HG03280 (cell line): ENCODE results near the gene IKBKE.

Experiments used
- ATAC-seq: cut with Tn5 transposase; IDR thresholded peaks from one replicate; pipeline ENCODE4 v1.9.1; 2021; ENCODE audit warnings: mild to moderate bottlenecking, moderate library complexity; ENCODE audit not compliant: unreplicated experiment

Gene IKBKE

DNA sequence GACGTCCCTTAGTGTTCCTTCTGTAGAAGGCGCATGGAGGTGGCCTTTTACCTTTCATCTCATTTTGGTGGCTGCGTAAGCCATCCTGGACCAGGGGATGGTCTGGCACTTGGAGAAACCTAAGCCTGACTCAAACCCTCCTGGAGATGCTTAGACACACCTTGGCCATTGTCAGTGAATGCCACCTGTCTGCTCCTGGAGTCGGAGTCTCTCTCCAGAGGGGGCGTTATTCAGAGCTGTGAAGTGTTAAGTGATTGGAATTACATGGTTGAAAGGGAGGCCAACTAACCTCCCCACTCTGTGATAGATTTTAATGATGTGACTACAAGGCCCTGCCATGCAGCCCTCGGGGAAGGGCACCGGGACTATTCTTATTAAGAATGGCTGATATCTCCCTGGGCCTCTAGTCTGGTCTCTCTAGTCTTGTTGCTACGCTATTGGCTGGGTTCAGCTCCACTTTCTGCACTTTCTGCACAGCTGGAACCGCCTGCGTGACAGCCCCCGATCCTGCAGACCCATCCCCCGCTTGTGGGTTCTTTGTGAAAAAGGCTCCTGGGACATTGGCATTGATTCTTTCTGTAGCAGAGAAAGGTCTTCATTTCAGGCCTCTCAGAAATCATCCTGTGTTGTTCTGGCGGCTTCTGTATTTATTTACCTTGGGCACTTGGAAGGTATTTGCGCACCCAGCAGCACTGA lies 41.2 kb downstream of the IKBKE start:
- no peak for ATAC-seq

DNA sequence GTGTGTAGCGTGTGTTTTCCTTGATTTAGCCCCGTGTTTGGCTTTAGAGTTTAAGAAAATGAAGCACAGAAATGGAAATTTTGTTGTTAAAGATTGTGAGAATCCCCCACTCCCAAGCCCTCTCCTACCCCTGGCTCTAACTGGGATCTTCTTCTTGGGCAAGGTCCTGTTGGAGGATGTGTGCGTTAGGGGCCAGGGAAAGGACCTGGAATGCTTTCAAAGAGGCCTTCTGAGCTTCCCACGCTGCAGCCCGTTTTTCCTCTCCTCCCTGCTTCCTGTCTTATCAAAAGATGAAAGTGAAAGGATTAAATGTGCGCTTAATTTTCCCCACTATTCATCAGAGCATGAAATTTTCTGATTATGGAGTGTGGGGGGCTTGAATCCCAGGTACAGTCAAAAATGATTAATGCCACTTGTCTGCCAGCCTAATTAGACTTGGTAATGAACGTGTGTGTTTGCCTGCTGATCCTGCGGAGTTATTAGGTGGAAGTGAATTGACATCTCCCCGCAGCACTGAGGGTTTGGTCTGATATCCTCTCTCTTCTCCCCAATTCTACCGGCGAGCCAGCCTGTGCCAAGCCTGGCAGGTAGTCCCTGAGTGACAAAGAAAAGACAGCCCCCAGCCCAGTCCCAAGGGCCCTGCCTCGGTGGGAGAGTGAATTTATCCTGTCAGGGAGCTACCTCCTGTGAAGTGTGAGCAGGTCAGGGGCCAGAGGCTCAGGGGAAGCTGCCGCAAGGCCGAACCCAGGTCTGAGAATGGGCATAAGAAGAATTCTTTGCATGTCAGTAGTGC lies 42.0 kb downstream of the IKBKE start:
- ATAC-seq = no peak

DNA sequence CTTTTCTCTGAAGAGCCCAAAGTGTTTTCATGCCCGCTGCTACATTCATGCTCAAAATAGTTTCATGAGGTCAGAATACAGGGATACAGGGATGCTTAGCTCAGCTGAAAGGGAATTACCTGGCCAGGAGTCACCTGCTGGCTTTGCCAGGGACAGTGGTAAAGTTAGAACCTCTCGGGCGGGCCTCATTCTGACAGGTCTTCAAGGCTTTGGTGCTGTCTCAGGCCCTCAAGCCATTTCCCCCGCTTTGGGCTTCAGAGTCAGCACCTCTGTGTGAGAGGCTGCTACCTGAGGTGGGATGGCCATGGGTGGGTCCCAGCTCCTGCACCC lies 42.5 kb downstream of the IKBKE start:
- ATAC-seq = no peak

DNA sequence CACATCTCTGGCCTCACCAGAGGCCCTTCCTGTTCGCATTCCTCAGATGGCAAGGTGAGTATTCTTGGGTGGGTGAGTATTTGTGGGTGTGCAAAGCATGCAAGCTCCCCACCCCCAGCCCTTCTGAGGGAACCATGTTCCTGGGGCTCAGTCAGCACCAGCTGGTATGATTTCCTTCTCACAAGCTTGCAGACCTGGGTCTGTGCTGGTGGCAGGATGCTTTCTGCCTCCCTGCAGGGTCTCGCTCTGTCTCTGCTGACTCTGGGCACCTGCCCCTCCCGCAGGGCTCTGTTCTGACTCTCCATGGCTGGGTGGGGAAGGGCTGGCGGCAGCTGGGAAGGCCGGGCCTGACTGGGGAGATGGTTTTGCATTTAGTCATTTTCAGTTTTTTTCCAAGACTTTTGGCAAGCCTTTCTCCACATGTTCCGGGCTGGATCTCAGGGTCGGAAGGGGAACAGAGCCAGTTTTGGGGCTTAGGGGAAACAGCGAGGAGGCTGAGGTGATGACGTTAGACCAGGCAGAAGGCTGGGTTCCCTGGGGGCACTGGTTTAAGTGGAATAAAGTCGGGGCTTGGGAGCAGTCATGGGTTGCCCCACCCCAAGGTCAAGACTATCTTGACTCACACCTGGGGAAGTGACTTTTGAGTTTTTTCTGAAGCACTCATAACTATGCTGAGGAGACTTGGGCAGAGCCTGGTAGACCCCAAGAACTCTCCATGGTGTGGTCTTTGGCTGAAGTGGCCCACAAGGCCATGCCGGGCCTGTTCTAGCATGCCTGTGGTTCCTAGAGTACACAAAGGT lies 43.2 kb downstream of the IKBKE start:
- no peak for ATAC-seq

DNA sequence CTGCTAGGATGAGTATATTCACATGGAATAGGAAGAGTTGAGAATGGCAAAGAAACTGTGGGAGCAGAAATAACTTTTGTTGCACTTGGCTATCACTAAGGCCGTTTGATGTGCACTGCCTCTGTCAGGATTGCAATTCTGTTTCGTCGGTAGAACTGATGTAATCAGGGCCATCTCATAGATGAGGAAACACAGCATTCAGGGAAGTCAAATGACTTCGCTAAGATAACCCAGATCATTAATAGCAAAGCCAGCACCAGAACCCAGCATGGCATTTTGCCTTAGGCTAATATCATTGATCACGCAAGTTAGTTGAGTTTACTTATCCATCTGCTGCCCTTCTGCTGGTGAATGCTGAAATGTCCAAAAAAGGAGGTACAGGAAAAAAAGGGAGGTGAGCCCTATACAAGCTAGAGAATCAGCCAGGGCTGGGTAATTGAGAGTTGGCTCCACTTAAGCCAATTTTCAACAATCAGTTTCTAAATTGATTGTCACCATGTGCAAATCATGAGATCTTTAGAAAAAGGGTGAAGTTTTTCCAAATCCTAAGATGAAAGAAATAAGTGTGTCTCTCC lies 44.6 kb downstream of the IKBKE start:
- ATAC-seq = no peak

DNA sequence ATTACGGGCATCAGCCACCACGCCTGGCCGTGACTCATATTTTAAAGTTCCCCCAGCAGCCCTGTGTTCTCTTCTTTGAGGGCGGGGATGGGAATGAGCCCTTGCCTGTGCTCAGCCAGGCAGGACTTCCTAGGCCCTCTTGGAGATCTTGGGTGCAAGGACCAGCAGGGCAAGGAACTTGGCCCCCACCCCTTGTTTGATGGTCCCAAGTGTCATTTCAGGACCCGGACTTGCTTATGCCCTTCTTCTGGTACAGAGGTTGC lies 46.4 kb downstream of the IKBKE start:
- ATAC-seq = no peak

DNA sequence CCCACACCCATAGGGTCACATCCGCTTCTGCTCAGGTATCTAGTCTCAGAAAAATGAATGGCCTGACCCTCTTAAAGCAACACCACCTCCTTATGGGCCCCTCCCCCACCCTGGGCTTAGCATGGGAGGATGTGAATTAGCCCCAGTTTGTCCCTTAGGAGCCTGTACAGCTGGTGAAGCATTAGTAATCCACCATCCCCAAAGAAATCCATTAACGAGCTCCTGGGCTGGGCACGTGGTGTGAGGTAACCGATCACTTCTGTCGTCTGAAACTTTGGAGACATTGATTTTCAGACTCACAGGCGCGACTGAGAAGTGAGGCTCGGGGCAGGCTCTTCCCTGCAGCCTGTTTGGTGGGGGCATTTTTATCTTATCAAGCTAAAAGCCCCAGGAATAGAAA lies 47.5 kb downstream of the IKBKE start:
- no peak for ATAC-seq

DNA sequence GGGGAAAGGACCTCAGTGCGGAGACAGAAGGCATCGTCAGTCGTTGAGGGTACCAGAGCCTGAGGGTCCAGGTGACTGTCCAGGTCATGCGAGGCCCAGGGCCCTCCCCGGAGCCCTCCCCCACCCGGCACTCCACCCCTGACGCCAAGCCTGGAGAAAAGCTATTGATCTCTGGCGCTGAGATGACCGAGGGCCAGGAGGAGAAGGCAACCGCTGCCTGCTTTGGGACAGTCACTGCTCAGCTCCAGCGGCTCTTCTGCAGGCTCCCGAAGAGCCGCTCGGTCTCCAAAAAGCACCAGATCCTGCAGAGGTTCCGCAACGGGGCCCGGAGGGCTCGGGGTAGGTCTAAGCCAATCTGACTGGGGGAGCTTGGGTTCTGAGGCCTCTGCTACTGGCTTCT lies 47.9 kb downstream of the IKBKE start:
- no peak for ATAC-seq

DNA sequence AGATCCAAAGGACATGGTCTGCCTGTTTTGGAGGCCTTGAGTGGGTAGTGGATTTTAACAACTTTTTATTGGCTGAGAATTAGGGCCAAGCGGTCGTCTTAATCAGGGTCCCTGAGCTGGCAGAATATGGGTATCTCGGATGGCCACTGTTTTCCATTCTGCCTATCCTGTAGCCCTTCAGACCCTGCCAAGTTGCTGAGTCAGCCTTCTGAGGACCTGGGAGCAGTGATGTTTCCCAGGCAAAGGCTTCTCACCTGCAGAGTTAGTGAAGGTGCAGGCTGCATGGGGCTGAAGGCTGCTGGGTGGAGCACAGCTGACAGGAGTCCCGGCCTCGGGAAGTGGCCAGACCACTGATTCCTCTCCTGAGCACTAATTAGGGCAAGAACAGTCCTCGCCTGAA lies 48.5 kb downstream of the IKBKE start:
- ATAC-seq = no peak

DNA sequence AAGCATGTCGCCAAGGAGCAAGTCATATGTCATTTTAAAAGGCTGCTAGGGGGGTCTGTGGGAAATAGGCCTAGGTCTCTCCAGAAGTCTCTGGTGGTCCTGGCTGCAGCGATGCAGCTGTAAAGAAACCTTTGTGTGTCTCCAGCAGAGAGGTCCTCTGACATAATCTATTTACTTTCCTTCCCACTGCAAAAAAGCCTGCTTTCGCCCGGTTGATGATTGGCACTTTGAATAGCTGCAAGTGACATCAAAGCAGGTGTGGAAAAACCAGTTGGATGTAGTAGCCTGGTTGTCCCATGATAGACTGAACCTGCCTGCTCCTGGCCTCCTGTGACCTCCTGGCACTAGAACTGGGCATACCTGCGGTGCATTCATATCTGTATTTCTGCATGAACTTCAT lies 50.9 kb downstream of the IKBKE start:
- ATAC-seq = no peak

DNA sequence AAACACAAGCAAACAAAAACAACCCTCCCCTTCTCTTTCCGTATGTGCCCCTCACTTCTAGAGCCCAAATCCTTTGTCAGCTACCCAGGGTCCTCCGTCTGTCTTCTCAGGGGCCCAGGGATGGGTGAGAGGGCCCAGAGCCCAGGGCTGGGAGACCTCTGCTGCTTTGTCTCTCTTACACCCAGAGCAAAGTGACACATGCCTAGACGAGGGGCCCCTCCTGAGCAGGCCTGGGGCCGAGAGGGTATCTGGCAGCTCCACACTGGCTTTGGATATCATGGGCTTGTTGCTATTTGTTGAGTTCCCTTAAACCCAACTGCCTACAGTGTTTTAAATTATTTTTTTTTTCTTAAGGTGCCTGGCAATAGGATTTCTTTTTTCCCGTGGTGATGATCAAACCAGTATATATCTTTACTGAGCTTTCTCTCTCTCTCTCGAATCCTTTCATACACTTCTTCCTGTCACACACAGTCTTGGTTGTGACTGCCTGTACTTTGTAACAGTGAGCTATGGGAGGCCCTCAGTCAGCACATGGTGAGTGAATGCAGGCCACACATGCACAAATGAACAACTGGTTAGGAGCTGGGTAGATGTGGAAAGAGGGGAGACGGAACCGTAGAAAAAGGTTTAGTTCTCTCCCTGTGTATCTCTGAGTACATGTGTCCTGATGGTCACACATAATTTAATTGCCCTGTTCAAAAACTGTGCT lies 51.6 kb downstream of the IKBKE start:
- ATAC-seq = no peak

DNA sequence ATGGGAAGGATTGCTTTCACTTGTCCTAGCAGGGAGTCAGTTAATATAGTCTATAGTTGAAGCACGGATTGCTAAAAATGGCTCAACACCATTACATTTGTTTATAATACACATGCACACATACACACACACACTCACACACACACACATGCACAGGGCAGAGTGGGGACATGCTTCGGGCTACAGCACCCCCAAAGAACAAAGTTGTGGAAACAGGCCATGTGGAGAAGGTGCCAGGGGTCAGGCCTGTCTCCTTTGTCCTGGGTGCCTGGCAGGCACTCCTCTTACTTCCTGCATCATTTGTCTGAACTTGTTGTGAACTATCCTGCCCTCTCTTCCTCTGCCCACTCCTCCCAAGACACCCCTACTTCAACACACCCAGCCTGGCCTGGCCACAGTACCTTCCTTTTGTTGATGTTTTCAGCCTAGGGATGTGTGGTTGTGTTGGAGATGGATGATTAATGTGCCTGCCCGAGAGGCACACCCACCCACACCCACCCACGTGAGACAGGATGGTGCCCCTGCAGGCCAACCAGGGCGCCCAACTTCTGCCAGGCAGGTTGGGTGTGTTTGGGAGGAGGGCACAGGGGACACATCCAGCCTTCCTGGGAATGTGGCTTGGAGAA lies 54.6 kb downstream of the IKBKE start:
- no peak for ATAC-seq

DNA sequence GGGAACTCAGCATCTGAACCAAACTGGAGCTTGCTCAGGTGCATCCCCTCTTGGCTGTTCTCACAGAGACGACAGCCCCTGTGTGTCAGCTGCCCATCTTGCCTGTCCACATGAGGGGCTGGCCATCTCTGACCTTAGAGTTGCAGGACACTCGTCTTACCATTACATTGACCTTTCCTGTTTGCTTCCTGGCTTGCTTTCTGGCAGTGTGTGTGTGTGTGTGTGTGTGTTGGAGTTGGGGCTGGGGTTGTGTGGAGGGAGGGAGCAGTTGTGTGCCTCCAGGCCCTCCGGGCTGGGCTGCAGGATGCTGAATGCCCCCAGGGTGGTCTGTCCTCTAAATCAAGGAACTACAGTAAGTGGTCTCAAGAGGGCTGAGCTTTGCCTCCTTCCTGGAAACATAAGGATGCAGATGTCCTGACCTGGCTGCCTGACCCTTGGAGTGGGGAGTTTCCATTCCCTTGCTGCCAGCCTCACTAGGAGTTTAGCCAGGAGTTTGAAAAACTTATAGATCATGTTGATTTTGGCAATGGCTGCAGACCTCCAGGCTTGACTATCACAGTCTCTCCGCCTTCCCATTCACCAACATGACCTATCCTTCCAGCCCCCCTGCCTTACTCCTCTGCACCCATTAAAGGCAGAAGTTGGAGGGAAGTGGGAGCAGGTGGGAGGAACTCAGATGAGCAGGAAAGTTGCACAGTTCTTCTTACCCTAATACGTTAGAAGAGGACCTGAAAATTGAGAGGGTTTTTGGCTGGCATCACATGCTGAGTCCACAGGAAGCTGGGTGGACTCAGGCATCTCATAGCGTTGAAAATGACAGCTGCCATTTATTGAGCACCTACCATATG lies 56.0 kb downstream of the IKBKE start:
- ATAC-seq = no peak

DNA sequence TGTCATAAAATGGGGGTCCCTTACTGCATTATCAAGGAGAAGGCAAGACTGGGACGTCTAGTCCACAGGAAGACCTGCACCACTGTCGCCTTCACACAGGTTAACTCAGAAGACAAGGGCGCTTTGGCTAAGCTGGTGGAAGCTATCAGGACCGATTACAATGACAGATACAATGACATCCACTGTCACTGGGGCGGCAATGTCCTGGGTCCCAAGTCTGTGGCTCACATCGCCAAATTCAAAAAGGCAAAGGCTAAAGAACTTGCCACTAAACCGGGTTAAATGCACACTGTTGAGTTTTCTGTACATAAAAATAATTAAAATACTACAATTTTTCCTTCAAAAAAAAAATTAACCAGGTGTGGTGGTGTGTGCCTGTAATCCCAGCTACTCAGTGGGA lies 59.1 kb downstream of the IKBKE start:
- ATAC-seq = no peak

DNA sequence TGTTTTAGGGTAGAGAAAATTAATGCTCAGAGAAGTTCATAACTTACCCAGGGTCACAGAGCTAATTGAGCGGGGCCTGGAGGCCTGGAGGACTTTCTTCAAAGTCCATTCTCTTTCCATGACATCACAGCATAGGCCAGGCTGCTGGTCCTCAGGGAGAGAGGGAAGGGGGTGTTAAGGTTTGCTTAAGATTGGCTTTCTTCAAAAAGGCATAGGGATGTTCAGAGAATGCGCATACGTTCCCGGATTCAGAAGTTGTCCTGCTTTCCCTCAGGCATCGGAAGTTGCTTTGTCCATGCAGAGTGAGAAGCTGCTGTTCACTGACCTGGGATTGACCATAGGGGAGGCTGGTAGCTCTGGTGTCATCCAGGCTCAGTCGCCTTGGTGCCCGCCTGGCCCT lies 62.1 kb downstream of the IKBKE start:
- no peak for ATAC-seq

DNA sequence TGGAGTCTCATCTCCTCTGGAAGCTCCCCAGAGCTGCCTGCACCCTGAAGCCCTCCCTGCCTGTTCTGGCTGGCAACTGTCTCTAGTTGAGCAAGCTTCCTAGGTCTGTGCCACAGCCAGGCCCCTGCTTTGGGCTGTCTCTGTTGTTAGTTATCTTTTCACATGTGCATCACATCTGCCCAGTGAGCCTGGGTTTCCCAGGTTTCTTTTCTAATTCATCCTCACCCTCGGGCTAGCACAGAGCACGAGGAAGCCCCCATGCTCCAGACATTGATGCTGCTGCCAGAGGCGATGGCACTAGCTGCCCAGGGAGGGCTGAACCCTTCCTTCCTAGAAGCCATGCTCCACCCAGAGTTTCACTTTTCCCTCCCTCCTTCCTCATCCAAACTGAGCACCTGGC lies 64.3 kb downstream of the IKBKE start:
- ATAC-seq = no peak

DNA sequence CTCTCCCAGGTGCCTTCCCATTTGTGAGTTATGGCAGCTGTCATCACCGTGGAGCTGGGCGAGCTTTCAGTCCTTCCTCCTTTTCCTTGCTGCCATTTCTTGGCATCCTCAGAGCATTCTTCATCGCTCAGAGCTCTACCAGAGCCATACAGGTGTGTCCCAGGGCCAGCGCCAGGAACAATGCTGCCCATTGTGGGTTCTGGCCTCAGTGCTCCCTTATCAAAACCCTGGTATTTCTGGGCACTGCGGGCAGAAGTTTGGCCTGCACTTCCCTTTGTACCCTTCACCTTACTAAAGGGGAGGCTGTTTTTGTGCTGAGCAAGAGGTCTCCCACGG lies 65.5 kb downstream of the IKBKE start:
- ATAC-seq = no peak

DNA sequence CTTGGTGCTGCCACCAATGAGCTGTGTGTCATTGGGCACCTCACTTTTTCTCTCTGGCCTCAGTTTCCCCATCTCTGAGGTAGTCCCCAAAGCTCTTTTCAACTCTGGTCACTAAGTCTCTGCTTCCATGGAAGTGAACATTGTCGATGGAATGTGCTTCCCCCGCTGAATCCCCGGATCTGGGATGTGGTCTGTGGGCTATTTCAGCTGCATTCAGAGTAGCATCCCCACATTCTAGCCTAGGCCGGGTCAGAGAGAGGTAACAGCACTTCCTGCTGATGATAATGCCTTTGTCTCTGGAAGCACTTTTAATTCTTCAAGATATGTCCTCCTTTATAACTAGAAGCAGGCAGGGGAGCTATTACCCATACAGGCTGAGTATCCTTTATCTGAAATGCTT lies 66.9 kb downstream of the IKBKE start:
- no peak for ATAC-seq

DNA sequence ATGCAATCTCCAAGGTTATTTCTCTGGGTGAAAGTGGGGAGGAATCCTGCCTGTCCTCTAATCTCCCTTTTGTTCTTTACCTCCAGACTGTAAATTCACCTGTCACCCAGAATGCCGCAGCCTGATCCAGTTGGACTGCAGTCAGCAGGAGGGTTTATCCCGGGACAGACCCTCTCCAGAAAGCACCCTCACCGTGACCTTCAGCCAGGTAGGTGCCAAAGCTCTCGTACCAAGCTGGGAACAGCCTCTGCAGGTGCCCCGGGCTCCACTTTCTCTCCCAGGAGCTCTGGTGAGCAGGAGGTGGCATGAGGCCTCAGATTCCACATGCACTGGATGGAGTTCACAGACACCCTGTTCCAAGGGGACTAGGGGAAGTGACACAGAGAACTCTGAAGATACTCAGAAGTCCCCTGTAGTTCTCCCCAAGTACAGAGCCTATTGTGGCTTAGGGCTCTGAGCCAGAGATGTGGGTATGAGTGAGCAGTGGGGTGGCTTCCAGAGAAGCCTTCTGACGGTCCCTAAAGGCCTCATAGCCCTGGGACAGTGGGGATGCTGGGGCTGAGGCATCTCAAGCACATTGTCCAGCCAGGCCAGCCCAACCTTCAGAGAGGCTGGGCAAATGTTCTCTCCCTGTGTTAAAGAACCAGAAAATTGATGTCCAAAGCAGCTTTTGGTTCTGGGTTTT lies 68.0 kb downstream of the IKBKE start:
- no peak for ATAC-seq
